HCT116 (cell line): Measurements from ENCODE around the gene PDZD4. TPM values are rescaled to one million over a fixed set of nuclear protein-coding genes. Genes with fewer than 3 reads are reported as not detected.

Experiments used
- ATAC-seq: fragments of 200-7000 bp; cut with Tn5 transposase; 2 replicates; pipeline ENCODE4 v1.9.1; 2020; ENCODE audit warnings: mild to moderate bottlenecking, moderate library complexity
- BruUV-seq: library from RNA; stranded (reverse); fragments of 400-500 nt; replicated peaks from 2 replicates; lab custom pipeline; 2021; lab: Mats Ljungman, UMichigan
- CTCF ChIA-PET: fragments of 300-600 bp; sonication (Branson Sonifier 250); formaldehyde crosslinking; loops from one replicate; lab custom pipeline; 2021; ENCODE audit warnings: antibody characterized with exemption; lab: Charles Lee
- POLR2A ChIA-PET: fragments of 300-600, 350-600 bp; sonication (Branson Sonifier 250); formaldehyde crosslinking; loops from one replicate; lab custom pipeline; 2021; ENCODE audit warnings: antibody characterized with exemption; lab: Charles Lee
- RAD21 ChIA-PET, 2 experiments: fragments of 300-600 bp; sonication (Branson Sonifier 250); formaldehyde crosslinking; loops; one replicate each; lab custom pipeline; 2023; ENCODE audit warnings: low total read pairs in 2 of 2; ENCODE audit not compliant: uncharacterized antibody in 2 of 2, unreplicated experiment in 2 of 2, low non-redundant PET in 1 of 2; lab: Charles Lee
- DNase-seq: peaks from one replicate; pipeline ENCODE4 v3.0.0-alpha.2; 2010; ENCODE audit warnings: low read depth, low spot score
- H2AFZ ChIP-seq: fragments of 200-600 bp; shearing (Covaris generic), sonication (generic); 2 replicates; pipeline ENCODE4 v1.6.1; 2017; ENCODE audit warnings: low read depth, mixed run types, mixed read lengths, antibody characterized with exemption, low read length; ENCODE audit not compliant: poor library complexity, severe bottlenecking
- H3K27ac ChIP-seq: 2 replicates; pipeline ENCODE4 v1.5.1; 2012; ENCODE audit warnings: low read depth, low read length
- H3K27me3 ChIP-seq: fragments of 200-600 bp; sonication (generic); 2 replicates; pipeline ENCODE4 v1.6.1; 2016; ENCODE audit warnings: mixed run types, low read length, mixed read lengths; ENCODE audit not compliant: insufficient read depth
- H3K36me3 ChIP-seq, 2 experiments: fragments of 200-500 bp in 1 of 2; fragments of 200-600 bp in 1 of 2; sonication (Bioruptor generic) in 1 of 2; sonication (generic) in 1 of 2; 2 replicates each; pipeline versions ENCODE4 v1.5.1 to v1.6.1; 2014 to 2016; ENCODE audit warnings: low read length in 2 of 2, inconsistent platforms in 1 of 2, mixed read lengths in 1 of 2, mixed run types in 1 of 2; ENCODE audit not compliant: insufficient read depth in 2 of 2, control insufficient read depth in 1 of 2
- H3K4me1 ChIP-seq, 2 experiments: fragments of 200-600 bp in 1 of 2; sonication (generic) in 1 of 2; 2 replicates each; pipeline versions ENCODE4 v1.5.1 to v1.6.1; 2012 to 2017; ENCODE audit warnings: low read length in 2 of 2, inconsistent platforms in 1 of 2, mild to moderate bottlenecking in 1 of 2, mixed read lengths in 1 of 2, mixed run types in 1 of 2, moderate library complexity in 1 of 2; ENCODE audit not compliant: insufficient read depth in 2 of 2, control insufficient read depth in 1 of 2
- H3K4me2 ChIP-seq: fragments of 200-600 bp; sonication (generic); 2 replicates; pipeline ENCODE4 v1.6.1; 2017; ENCODE audit warnings: mixed run types, low read length, mixed read lengths
- H3K4me3 ChIP-seq, 2 experiments: fragments of 200-600 bp in 1 of 2; sonication (generic) in 1 of 2; replicated peaks in 1 of 2; 2 replicates each; pipeline ENCODE4 v1.5.1; 2011 to 2016; ENCODE audit warnings: low read length in 2 of 2, control low read depth in 1 of 2, low read depth in 1 of 2, mild to moderate bottlenecking in 1 of 2, mixed read lengths in 1 of 2, mixed run types in 1 of 2
- H3K79me2 ChIP-seq: fragments of 200-600 bp; sonication (generic); 2 replicates; pipeline ENCODE4 v1.6.1; 2017; ENCODE audit warnings: mild to moderate bottlenecking, mixed run types, low read length, moderate library complexity, mixed read lengths; ENCODE audit not compliant: insufficient read depth
- H3K9ac ChIP-seq: fragments of 200-600 bp; sonication (generic); 2 replicates; pipeline ENCODE4 v1.6.1; 2016; ENCODE audit warnings: low read length, mixed read lengths
- H3K9me2 ChIP-seq: fragments of 200-600 bp; sonication (generic), shearing (Covaris generic); 2 replicates; pipeline ENCODE4 v1.6.1; 2017; ENCODE audit warnings: mixed run types, mild to moderate bottlenecking, moderate library complexity; ENCODE audit not compliant: insufficient read depth
- H3K9me3 ChIP-seq, 2 experiments: fragments of 200-500 bp in 1 of 2; fragments of 200-600 bp in 1 of 2; sonication (Bioruptor generic) in 1 of 2; sonication (generic) in 1 of 2; 2 replicates each; pipeline ENCODE4 v1.6.1; 2014 to 2017; ENCODE audit warnings: low read length in 2 of 2, mixed read lengths in 2 of 2, inconsistent platforms in 1 of 2, low read depth in 1 of 2, mild to moderate bottlenecking in 1 of 2, mixed run types in 1 of 2, moderate library complexity in 1 of 2; ENCODE audit not compliant: control insufficient read depth in 1 of 2, insufficient read depth in 1 of 2
- H4K20me1 ChIP-seq: fragments of 200-600 bp; sonication (generic), shearing (Covaris generic); 2 replicates; pipeline ENCODE4 v1.6.1; 2017; ENCODE audit warnings: mixed run types, mild to moderate bottlenecking, moderate library complexity; ENCODE audit not compliant: insufficient read depth
- CBX3 ChIP-seq: IDR thresholded peaks from 2 replicates; pipeline ENCODE4 v1.6.1; 2012; ENCODE audit warnings: low read depth
- CEBPB ChIP-seq: IDR thresholded peaks from 2 replicates; pipeline ENCODE4 v1.6.1; 2012; ENCODE audit warnings: low read depth
- EGR1 ChIP-seq: IDR thresholded peaks from 2 replicates; pipeline ENCODE4 v1.6.1; 2012; ENCODE audit warnings: low read depth
- ELF1 ChIP-seq: IDR thresholded peaks from 2 replicates; pipeline ENCODE4 v1.6.1; 2012; ENCODE audit warnings: low read depth, borderline replicate concordance
- EZH2 ChIP-seq: fragments of 200-600 bp; sonication (generic); IDR thresholded peaks from 2 replicates; pipeline ENCODE4 v1.6.1; 2017; ENCODE audit warnings: antibody characterized with exemption, mixed run types
- FOSL1 ChIP-seq: IDR thresholded peaks from 2 replicates; pipeline ENCODE4 v1.6.1; 2012; ENCODE audit warnings: low read depth
- JUND ChIP-seq: IDR thresholded peaks from 2 replicates; pipeline ENCODE4 v1.6.1; 2012
- POLR2AphosphoS5 ChIP-seq: IDR thresholded peaks from 2 replicates; pipeline ENCODE4 v1.6.1; 2011; ENCODE audit warnings: mild to moderate bottlenecking, low read depth, low read length, moderate library complexity
- RAD21 ChIP-seq: IDR thresholded peaks from 2 replicates; pipeline ENCODE4 v1.6.1; 2012; ENCODE audit warnings: low read depth, mild to moderate bottlenecking
- SIN3A ChIP-seq: IDR thresholded peaks from 2 replicates; pipeline ENCODE4 v1.6.1; 2012; ENCODE audit warnings: low read depth
- SP1 ChIP-seq: IDR thresholded peaks from 2 replicates; pipeline ENCODE4 v1.6.1; 2012; ENCODE audit warnings: low read depth
- SRF ChIP-seq: IDR thresholded peaks from 2 replicates; pipeline ENCODE4 v1.6.1; 2012; ENCODE audit warnings: low read depth
- YY1 ChIP-seq: IDR thresholded peaks from 2 replicates; pipeline ENCODE4 v1.6.1; 2011; ENCODE audit warnings: low read length, low read depth, moderate library complexity, mild to moderate bottlenecking; ENCODE audit not compliant: insufficient replicate concordance; ENCODE audit errors: extremely low read depth
- ZFX ChIP-seq: fragments of 450-650 bp; IDR thresholded peaks from 2 replicates; pipeline ENCODE4 v1.6.1; 2017
- intact Hi-C: fragments of 100-400 bp; cut with micrococcal nuclease; formaldehyde crosslinking; loops from 2 replicates; pipeline ENCODE4 v1.10.0; 2022
- total RNA-seq: library from RNA; stranded (reverse); gene quantifications from one replicate; pipeline ENCODE4 v1.2.1, GENCODE V29; 2021; ENCODE audit not compliant: unreplicated experiment
- TF ChIP-seq, protein P1 (sequence below), 3 experiments: fragments of 200-600 bp in 1 of 3; sonication (generic) in 1 of 3; IDR thresholded peaks in 2 of 3; conservative IDR thresholded peaks in 1 of 3; 2 replicates each; pipeline ENCODE4 v1.5.1; 2012 to 2017; ENCODE audit warnings: low read depth in 2 of 3, low read length in 2 of 3, antibody characterized with exemption in 1 of 3, borderline replicate concordance in 1 of 3, control low read depth in 1 of 3, mild to moderate bottlenecking in 1 of 3, mixed read lengths in 1 of 3, mixed run types in 1 of 3, moderate library complexity in 1 of 3; ENCODE audit not compliant: insufficient read depth in 1 of 3
- TF ChIP-seq, protein P2 (sequence below): IDR thresholded peaks from 2 replicates; pipeline ENCODE4 v1.6.1; 2012; ENCODE audit warnings: low read depth

The PDZD4 gene
- total RNA-seq, 1 experiment from 2014 or later: 0.30 TPM

DNA sequence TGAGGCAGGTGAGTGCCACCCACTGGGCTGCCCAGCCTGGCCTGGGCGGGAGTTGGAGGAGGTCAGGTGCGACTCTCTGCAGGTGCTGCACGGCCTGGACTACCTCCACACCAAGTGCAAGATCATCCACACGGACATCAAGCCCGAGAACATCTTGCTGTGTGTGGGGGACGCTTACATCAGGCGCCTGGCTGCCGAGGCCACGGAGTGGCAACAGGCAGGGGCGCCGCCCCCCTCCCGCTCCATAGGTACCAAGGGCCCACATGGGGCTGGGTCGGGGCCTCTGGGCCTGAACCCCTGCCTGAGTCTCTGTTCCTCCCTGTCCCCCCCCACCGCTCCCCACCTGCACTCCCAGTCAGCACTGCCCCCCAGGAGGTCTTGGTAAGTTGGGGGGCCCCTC is 47.5 kb downstream of the PDZD4 start:
- H3K4me3 ChIP-seq: no peak overlapping the region
- H3K4me1 ChIP-seq: no peaks in the 10 kb centered on the region
- TF ChIP-seq EZH2 (no peak), RAD21 (no peak), SRF (no peak), POLR2AphosphoS5 (no peak), FOSL1 (no peak), CEBPB (no peak), SIN3A (no peak), JUND (no peak), SP1 (no peak)
- TF ChIP-seq, all 23 proteins: peak for 0
- intact Hi-C loops: no loop called here
- H3K27ac ChIP-seq: no peak overlapping the region
- ChIA-PET RAD21 (no interaction called here), POLR2A (no interaction called here), CTCF (no interaction called here)
- no peaks in the 10 kb centered on the region for H3K9me2 ChIP-seq
- no peaks in the 10 kb centered on the region; a peak in 1 of 4 replicates for H3K36me3 ChIP-seq
- H3K79me2 ChIP-seq: no peaks in the 10 kb centered on the region
- H3K9me3 ChIP-seq: no peaks in the 10 kb centered on the region
- DNase-seq: no peak
- no peak overlapping the region for H3K9ac ChIP-seq
- H3K4me2 ChIP-seq: no peak overlapping the region
- H4K20me1 ChIP-seq: no peaks in the 10 kb centered on the region
- no peaks in the 10 kb centered on the region for H3K27me3 ChIP-seq
- no peak overlapping the region for H2AFZ ChIP-seq
- no peak for ATAC-seq
- no TSS peak for BruUV-seq

DNA sequence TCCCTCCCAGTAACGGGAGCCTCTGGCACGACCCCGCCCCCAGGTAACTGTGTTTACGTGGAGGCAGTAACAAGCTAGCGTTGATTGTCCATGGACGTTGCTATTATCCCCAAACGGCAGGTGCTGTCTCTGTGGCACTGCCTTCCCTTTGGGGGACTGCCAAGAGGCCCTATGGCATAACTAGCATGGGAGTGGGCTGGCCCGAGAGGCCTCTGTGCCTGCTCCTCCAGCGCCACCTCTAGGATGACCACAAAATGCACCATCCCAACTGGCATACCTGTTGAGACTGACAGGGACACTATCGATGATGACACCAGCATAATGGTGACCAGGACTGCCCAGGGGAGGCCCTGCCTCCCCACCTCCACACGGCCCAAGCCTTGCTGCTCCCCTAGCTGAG is 48.0 kb downstream of the PDZD4 start:
- no TSS peak for BruUV-seq
- Histone ChIP-seq H3K9ac (no peak overlapping the region), H3K36me3 (no peaks in the 10 kb centered on the region; a peak in 1 of 4 replicates), H3K9me2 (no peaks in the 10 kb centered on the region), H3K9me3 (no peaks in the 10 kb centered on the region), H3K79me2 (no peaks in the 10 kb centered on the region), H4K20me1 (no peaks in the 10 kb centered on the region), H3K4me2 (no peak overlapping the region), H3K27ac (no peak overlapping the region), H3K4me3 (no peak overlapping the region), H3K27me3 (no peaks in the 10 kb centered on the region), H2AFZ (no peak overlapping the region), H3K4me1 (no peaks in the 10 kb centered on the region)
- ATAC-seq (peak; percentile 43), DNase-seq (no peak)
- ChIA-PET RAD21 (no interaction called here), CTCF (no interaction called here), POLR2A (no interaction called here)
- intact Hi-C loops: no loop called here
- no peak for TF ChIP-seq CBX3
- TF ChIP-seq YY1: no peak
- no peak for TF ChIP-seq ZFX
- TF ChIP-seq, protein P1, sequence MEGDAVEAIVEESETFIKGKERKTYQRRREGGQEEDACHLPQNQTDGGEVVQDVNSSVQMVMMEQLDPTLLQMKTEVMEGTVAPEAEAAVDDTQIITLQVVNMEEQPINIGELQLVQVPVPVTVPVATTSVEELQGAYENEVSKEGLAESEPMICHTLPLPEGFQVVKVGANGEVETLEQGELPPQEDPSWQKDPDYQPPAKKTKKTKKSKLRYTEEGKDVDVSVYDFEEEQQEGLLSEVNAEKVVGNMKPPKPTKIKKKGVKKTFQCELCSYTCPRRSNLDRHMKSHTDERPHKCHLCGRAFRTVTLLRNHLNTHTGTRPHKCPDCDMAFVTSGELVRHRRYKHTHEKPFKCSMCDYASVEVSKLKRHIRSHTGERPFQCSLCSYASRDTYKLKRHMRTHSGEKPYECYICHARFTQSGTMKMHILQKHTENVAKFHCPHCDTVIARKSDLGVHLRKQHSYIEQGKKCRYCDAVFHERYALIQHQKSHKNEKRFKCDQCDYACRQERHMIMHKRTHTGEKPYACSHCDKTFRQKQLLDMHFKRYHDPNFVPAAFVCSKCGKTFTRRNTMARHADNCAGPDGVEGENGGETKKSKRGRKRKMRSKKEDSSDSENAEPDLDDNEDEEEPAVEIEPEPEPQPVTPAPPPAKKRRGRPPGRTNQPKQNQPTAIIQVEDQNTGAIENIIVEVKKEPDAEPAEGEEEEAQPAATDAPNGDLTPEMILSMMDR (IDR thresholded peaks at IDR 0.05 in 2 of 3, conservative IDR thresholded peaks at IDR 0.05 in 1 of 3; ENCODE audit: borderline replicate concordance in 1 of 3, insufficient read depth in 1 of 3, low read depth in 2 of 3, low read length in 2 of 3): no peak
- no peak for TF ChIP-seq EGR1
- no peak for TF ChIP-seq ELF1
- TF ChIP-seq, protein P2, sequence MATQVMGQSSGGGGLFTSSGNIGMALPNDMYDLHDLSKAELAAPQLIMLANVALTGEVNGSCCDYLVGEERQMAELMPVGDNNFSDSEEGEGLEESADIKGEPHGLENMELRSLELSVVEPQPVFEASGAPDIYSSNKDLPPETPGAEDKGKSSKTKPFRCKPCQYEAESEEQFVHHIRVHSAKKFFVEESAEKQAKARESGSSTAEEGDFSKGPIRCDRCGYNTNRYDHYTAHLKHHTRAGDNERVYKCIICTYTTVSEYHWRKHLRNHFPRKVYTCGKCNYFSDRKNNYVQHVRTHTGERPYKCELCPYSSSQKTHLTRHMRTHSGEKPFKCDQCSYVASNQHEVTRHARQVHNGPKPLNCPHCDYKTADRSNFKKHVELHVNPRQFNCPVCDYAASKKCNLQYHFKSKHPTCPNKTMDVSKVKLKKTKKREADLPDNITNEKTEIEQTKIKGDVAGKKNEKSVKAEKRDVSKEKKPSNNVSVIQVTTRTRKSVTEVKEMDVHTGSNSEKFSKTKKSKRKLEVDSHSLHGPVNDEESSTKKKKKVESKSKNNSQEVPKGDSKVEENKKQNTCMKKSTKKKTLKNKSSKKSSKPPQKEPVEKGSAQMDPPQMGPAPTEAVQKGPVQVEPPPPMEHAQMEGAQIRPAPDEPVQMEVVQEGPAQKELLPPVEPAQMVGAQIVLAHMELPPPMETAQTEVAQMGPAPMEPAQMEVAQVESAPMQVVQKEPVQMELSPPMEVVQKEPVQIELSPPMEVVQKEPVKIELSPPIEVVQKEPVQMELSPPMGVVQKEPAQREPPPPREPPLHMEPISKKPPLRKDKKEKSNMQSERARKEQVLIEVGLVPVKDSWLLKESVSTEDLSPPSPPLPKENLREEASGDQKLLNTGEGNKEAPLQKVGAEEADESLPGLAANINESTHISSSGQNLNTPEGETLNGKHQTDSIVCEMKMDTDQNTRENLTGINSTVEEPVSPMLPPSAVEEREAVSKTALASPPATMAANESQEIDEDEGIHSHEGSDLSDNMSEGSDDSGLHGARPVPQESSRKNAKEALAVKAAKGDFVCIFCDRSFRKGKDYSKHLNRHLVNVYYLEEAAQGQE: no peak
